Sigmoid colon (tissue), 3 donors: ENCODE results near the gene HABP4.

Experiments
- CTCF ChIP-seq, 4 experiments: fragments of 450-650 bp in 3 of 4; fragments of 200-600 bp in 1 of 4; IDR thresholded peaks; one replicate each; pipeline ENCODE4 v1.5.1; 2016 to 2019; ENCODE audit warnings: antibody characterized with exemption in 4 of 4, mild to moderate bottlenecking in 3 of 4, moderate library complexity in 2 of 4
- POLR2A ChIP-seq, 2 donors: fragments of 450-650 bp; IDR thresholded peaks; one replicate each; pipeline ENCODE4 v1.6.1; 2016; ENCODE audit warnings: antibody characterized with exemption in 2 of 2, mild to moderate bottlenecking in 2 of 2, moderate library complexity in 2 of 2

- TF ChIP-seq POLR2A (IDR thresholded peaks at IDR 0.05) (no peak), CTCF (IDR thresholded peaks at IDR 0.05) (no peak)
Measured at GRCh38 chr9:96459268-96460007, 9.5 kb downstream of the HABP4 start.
